NCI-H82 treated with DMSO at 0.1 percent for 48 hours (cell line): Measurements from ENCODE around the gene WWC1.

ENCODE experiments used
- DNase-seq: peaks from one replicate; lab custom pipeline; 2025; ENCODE audit not compliant: unreplicated experiment; lab: John Stamatoyannopoulos, UW

The WWC1 gene

DNA sequence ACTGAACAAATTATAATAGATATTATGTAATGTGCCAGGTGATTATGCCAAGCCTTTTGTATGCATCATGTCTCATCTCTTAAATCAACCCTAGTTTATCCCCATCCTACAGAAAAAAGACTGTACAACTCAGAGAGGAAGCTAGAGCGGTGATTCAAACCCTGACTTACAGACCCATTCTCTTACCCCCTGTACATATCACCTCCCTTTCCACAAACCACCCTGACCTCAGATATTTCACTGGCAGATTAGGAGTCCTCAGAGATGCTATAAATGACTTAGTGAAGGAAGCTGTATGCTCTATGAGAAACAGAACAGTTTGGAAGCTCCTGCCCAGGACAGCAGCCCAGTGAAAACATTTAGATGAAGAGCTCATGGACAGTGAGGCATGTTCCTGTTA lies 115.8 kb downstream of the WWC1 start:
- DNase-seq: no peak

DNA sequence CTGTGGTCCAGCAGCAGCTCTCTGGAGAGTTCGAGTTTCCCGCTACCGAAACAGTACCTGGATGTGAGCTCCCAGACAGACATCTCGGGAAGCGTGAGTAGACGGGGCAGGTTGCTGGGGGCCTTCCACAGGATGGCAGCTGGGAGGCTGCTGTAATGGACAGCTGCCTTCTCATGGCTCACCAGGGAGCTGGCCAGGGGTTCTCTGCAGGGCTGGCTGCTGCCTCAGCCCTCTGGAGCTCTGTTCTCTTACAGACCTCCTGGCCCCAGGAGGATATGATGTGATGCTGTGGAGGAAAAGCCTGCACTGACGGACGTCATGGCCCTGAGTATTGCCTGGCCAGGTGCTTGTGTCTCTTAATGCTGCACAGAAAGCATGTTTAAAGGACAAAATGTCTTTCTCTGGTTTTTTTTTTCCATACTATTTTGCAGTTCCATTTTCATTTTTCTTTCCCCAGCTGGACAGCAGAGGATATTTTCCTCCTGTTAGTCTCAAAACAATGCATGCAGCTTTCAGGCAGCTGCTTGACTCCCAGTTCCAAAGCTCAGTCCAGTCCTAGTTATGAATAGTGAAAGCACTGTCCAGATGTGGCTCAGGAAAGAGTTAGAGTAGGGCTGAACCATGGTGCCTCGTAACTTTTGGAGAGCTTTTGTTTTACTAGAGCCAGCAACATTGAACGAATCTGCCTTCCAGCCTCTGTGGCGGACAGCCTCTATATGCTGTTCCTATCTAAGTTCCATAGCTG lies 117.3 kb downstream of the WWC1 start:
- DNase-seq: no peak

- no peak for DNase-seq
Measured at GRCh38 chr5:168409591-168410458, 118.4 kb downstream of the WWC1 start.

DNA sequence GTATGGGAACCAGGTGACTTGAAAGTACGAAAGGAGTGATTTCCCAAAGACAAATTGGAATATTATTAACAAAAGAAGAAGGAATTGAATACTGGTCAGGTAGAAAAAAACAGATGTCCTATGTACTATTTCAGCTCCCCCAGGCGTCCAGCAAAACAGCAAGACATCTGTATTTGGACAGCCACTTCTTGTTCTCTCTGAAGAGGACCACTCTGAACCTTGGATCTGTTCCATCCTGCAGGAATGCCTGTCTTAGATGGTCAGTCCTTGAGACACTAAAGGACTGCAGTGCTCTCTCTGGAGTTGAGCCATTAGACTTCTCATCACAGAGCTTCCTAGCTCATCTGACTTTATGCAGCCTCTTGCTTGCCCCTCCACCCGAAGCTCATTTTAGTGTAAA lies 120.4 kb downstream of the WWC1 start:
- no peak for DNase-seq

- DNase-seq: no peak
Measured at GRCh38 chr5:168413062-168413461, 121.6 kb downstream of the WWC1 start.

- no peak for DNase-seq
Measured at GRCh38 chr5:168413596-168413995, 122.2 kb downstream of the WWC1 start.

GRCh38 chr5:168415401-168415800 lies 124.0 kb downstream of the WWC1 start:
- no peak for DNase-seq

DNA sequence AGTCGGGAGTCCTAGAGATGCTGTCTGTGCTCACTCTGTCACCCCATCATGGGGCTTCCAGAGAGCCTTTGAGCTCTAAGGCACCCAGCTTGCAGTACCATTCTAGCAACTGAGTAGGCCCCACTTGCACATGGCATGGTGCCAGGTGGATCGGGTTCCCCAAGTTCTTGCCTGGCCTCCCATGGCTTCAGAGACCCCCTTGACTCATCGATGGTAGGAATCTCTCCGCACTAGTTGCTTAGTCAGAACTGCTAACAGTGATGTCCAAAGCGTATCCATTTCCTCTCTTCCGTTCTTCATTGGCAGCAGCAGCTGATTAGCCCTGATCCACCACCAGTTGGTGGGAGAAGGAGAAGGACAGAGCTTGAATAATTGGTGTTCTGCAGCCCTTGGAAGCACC lies 124.5 kb downstream of the WWC1 start:
- no peak for DNase-seq

DNA sequence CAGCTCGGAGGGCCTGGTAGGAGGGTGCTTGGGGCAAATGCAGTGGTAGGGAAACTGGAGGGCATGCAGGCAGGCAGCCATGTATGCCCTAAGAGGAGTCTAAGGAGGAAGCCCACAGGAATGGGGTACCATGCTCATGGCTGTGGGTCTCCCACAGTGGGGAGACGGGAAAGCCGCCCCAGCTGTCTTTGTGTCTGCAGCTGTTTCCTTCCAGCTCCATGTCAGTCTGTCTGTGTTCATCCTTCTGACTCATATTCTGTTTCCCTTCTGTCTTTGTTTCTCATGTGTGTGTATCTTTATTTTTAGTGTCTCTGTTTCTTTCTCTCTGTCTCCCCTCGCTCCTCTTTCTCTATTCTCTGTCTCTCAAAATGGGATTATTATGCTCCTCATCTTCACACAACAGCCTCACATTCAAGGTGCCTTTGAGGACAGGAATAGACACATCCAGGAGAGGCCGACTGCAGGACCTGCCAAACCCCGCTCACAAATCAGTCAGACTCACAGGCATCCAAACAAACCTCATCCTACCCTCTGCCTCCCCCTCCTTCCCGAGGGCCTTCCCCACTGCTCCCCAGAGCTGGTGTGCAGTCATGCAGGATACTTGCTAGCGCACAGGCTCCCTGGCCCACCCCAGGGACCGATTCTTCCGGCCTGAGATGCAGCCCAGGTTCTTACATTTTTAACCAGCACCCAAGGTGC lies 126.4 kb downstream of the WWC1 start:
- no peak for DNase-seq

GRCh38 chr5:168420461-168420860 lies 129.0 kb downstream of the WWC1 start:
- DNase-seq: peak; percentile 91

GRCh38 chr5:168422431-168422830 lies 131.0 kb downstream of the WWC1 start:
- no peak for DNase-seq

DNA sequence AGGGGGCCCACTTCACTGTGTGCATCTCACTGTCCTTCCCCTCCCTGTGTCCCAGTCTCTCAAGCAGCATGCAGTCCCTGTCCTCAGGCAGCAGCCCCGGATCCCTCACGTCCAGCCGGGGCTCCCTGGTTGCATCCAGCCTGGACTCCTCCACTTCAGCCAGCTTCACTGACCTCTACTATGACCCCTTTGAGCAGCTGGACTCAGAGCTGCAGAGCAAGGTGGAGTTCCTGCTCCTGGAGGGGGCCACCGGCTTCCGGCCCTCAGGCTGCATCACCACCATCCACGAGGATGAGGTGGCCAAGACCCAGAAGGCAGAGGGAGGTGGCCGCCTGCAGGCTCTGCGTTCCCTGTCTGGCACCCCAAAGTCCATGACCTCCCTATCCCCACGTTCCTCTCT lies 132.0 kb downstream of the WWC1 start:
- DNase-seq: no peak

DNA sequence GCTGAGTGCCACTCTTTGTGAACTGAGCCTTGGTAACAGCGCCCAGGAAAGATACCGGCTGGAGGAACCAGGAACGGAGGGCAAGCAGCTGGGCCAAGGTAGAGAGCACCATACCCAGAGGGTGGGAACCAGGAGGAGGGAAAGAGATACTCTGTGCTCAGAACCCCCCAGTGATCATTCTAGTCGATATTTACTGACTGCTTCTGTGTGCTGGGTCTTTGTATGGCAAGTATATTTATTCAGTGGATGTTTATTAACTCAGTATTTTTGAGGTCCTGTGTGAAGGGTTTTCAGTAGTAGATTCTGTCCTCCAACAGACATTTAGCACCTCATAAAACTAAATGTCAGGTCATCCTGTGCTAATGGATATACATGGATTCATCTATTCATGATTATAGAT lies 132.5 kb downstream of the WWC1 start:
- no peak for DNase-seq

- DNase-seq: no peak
Measured at GRCh38 chr5:168424594-168425323, 133.3 kb downstream of the WWC1 start.

GRCh38 chr5:168426007-168426863 lies 134.8 kb downstream of the WWC1 start:
- peak; percentile 93 for DNase-seq

GRCh38 chr5:168426864-168427172 lies 135.4 kb downstream of the WWC1 start:
- DNase-seq: no peak

GRCh38 chr5:168427224-168427623 lies 135.8 kb downstream of the WWC1 start:
- DNase-seq: peak; percentile 84

DNA sequence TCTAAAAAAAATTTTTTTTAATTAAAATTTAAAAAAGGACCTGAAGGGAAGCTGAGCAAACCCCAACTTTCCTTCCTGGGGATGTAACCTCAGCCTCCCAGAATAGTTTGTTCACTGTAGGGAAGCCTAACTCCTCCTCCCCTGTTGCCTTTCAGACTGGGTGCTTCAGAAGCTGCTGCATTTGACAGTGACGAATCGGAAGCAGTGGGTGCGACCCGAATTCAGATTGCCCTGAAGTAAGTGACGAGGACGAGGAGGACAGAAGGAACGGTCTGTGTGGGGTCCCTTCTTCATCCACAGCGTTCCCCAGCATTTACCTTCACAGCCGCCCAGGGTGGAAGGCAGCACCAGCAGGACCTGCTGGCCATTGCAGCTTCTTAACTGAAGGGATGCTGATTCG lies 137.1 kb downstream of the WWC1 start:
- DNase-seq: no peak

GRCh38 chr5:168430296-168430695 lies 138.9 kb downstream of the WWC1 start:
- no peak for DNase-seq

DNA sequence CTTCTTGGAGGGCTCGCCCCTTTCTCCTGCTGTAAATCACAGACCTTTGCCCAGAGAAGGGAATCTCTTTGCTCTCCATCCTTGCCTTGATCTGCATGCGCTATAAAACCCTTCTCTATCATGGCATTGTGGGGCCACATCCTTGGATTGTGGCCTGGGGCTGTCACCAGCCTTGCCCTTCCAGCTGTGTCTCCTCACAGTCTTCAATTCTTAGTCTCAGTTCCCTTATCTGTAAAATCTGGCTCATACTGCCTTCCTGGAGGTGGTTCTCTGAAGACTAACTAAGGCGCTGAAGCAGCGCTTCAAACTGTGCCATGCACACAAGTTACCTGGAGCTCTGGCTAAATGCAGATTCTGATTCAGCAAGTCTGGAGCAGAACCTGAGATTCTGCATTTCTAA lies 141.5 kb downstream of the WWC1 start:
- no peak for DNase-seq
